Measurements from ENCODE around the gene OBSL1. TPM values are rescaled to one million over a fixed set of nuclear protein-coding genes. Genes with fewer than 3 reads are reported as not detected.
A peak's percentile ranks its signal among the peaks of the same experiment; 100 is the strongest.

The OBSL1 gene
- total RNA-seq, 1 experiment from 2014 or later = 56.2 TPM

DNA sequence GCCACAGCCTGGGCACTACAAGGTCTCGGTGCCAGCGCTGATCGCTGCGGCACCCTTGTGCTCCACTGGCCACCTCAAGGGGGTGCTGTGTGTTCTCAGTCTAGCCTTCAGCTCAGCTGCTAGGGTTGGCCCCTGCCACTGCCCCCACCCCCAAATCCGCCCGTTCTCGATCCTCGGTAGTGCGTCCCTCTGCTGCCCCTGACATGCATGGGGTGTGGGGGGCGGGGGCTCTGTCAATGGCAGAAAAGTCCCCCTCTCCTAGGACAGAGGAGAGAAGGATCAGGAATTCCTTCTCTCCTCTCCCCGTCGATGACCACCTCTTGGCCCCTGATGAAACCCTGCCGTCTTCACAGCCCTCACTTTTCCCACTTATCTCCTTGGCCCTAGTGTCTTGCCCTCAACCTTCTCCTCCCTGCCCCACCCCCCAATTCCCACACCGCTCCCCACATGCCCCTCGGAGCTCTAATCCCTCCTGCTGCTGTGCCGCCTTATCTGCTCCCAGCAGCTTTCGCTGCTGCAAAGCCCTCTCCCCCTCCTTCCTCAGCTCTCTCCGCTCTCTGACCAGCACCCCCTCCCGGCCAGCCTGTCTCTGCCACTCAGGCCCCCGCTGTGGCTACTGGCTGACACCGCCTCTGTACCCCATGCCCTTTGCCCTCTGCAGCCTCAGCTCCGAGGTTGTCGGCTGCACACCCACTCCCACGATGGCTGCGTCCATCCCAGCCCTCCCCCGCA is 61.4 kb downstream of the OBSL1 start:
- Mint-ChIP-seq H3K4me3 (ENCODE audit: unreplicated experiment) (peak overlapping the region; percentile 80), H3K9me3 (ENCODE audit: unreplicated experiment) (no peaks in the 10 kb centered on the region), H3K27ac (ENCODE audit: unreplicated experiment) (no peak overlapping the region), H3K27me3 (ENCODE audit: insufficient read depth, unreplicated experiment) (peaks cover 20% of the 10 kb centered on the region), H3K36me3 (ENCODE audit: insufficient read depth, unreplicated experiment) (no peaks in the 10 kb centered on the region), H3K4me1 (ENCODE audit: low read depth, unreplicated experiment) (peaks cover 18% of the 10 kb centered on the region)
- H3K4me1 ChIP-seq = peaks cover 12% of the 10 kb centered on the region
- intact Hi-C loops (cut with micrococcal nuclease; ENCODE audit: unreplicated experiment) = loop anchor here (1.0 kb wide), 3 partner anchors 11 to 20 kb away; partner anchors contain the start of gene GMPPA
- POLR2A ChIA-PET = interaction anchor here (0.6 to 1.3 kb wide), 3 partner anchors 11 to 111 kb away, joined by 3 to 10 read pairs (median 3); partner anchors contain the start of gene GMPPA
- H3K36me3 ChIP-seq (ENCODE audit: control insufficient read depth, insufficient read depth, low read length) = no peaks in the 10 kb centered on the region
- H3K9me3 ChIP-seq = no peaks in the 10 kb centered on the region
- peak overlapping the region; percentile 64 for H3K4me3 ChIP-seq (ENCODE audit: low read depth, low read length)
- BruUV-seq (replicated peaks) = no TSS peak
- H3K27me3 ChIP-seq (replicated peaks; ENCODE audit: control insufficient read depth, insufficient read depth, low read length) = peaks cover 5% of the 10 kb centered on the region; the same call in 1 of the 2 replicates
- peak; percentile 80 to 81 for DNase-seq
- TF ChIP-seq, protein P1, sequence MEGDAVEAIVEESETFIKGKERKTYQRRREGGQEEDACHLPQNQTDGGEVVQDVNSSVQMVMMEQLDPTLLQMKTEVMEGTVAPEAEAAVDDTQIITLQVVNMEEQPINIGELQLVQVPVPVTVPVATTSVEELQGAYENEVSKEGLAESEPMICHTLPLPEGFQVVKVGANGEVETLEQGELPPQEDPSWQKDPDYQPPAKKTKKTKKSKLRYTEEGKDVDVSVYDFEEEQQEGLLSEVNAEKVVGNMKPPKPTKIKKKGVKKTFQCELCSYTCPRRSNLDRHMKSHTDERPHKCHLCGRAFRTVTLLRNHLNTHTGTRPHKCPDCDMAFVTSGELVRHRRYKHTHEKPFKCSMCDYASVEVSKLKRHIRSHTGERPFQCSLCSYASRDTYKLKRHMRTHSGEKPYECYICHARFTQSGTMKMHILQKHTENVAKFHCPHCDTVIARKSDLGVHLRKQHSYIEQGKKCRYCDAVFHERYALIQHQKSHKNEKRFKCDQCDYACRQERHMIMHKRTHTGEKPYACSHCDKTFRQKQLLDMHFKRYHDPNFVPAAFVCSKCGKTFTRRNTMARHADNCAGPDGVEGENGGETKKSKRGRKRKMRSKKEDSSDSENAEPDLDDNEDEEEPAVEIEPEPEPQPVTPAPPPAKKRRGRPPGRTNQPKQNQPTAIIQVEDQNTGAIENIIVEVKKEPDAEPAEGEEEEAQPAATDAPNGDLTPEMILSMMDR (IDR thresholded peaks at IDR 0.05; ENCODE audit: insufficient read depth in 1 of 2, low read depth in 1 of 2, low read length in 1 of 2, severe bottlenecking in 1 of 2, unreplicated experiment in 1 of 2) = peak; percentile 68 to 90
- CTCF ChIA-PET = interaction anchor here (0.6 to 4.7 kb wide), 36 partner anchors 9 to 304 kb away, joined by 3 to 126 read pairs (median 4); partner anchors contain the start of genes CHPF, DNPEP, GMPPA and SPEG

DNA sequence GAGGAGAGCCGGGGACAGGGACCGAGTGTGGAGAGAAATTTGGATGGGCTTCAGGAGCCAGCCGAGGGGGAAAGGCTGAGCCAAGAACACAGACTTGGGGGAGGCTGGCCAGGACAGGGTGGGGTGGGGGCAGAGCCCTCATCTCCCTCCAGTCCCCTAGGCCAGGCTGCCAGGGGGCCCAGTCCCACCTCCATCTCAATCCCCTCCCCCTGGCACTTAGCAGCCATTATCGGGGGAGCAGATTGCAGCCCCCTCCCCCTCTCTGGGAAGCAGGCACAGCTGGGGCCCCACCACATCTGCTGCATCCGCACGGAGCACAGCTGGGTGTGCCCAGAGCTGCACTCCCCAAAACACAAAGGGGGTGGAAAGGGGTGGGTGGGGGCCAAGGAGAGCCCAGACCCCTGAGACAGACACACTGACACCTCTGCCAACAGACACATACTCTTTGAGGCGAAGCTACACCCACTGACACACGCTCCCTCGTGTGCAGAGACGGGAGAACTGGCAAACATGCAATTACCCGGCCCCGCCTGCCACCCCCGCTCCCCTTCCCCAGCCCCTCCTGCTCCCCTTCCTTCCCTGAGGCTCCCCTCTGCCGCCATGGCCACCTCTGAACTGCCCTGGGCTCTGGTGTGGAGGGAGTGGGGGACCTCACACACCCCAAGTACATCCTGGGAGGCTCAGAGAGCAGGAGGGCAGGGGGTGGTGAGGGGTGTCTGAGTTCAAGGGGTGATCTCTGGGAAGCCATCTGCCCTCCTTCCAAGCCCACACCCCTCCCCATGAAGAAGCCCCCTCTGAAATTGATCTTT is 62.2 kb downstream of the OBSL1 start:
- Mint-ChIP-seq H3K4me3 (ENCODE audit: unreplicated experiment) (peak overlapping the region; percentile 80), H3K27ac (ENCODE audit: unreplicated experiment) (no peak overlapping the region), H3K36me3 (ENCODE audit: insufficient read depth, unreplicated experiment) (no peaks in the 10 kb centered on the region), H3K27me3 (ENCODE audit: insufficient read depth, unreplicated experiment) (peaks cover 18% of the 10 kb centered on the region), H3K9me3 (ENCODE audit: unreplicated experiment) (no peaks in the 10 kb centered on the region), H3K4me1 (ENCODE audit: low read depth, unreplicated experiment) (peaks cover 16% of the 10 kb centered on the region)
- BruUV-seq (replicated peaks) = no TSS peak
- Histone ChIP-seq H3K36me3 (ENCODE audit: control insufficient read depth, insufficient read depth, low read length) (no peaks in the 10 kb centered on the region), H3K4me1 (peaks cover 9% of the 10 kb centered on the region), H3K9me3 (no peaks in the 10 kb centered on the region), H3K4me3 (ENCODE audit: low read depth, low read length) (peak overlapping the region; percentile 64), H3K27me3 (replicated peaks; ENCODE audit: control insufficient read depth, insufficient read depth, low read length) (peaks cover 5% of the 10 kb centered on the region; the same call in 1 of the 2 replicates)
- TF ChIP-seq, protein P1 (IDR thresholded peaks at IDR 0.05; ENCODE audit: insufficient read depth in 1 of 2, low read depth in 1 of 2, low read length in 1 of 2, severe bottlenecking in 1 of 2, unreplicated experiment in 1 of 2) = no peak
- no peak for DNase-seq
- ChIA-PET POLR2A (interaction anchor here (0.6 to 1.3 kb wide), 2 partner anchors 11 to 33 kb away, joined by 3 to 10 read pairs; partner anchors contain the start of gene GMPPA), CTCF (interaction anchor here (0.7 to 4.7 kb wide), 24 partner anchors 9 to 214 kb away, joined by 3 to 126 read pairs (median 6); partner anchors contain the start of genes CHPF, DNPEP, GMPPA and SPEG)
- intact Hi-C loops (cut with micrococcal nuclease; ENCODE audit: unreplicated experiment) = no loop called here

DNA sequence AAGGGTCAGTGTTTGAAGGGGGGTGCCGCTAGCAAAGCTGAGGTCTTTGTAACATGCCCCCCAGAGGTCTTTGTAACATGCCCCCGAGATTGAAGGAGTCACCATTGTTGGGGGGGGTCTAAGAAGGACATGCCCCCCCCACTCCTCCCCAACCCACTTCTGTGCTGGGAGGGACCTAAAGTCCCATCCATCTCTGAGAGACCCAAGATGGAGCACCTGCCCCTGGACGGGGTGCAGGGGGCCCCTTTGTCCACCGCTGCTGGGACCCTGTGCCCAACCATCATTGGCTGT is 63.0 kb downstream of the OBSL1 start:
- TF ChIP-seq, protein P1 (IDR thresholded peaks at IDR 0.05; ENCODE audit: insufficient read depth in 1 of 2, low read depth in 1 of 2, low read length in 1 of 2, severe bottlenecking in 1 of 2, unreplicated experiment in 1 of 2) = no peak
- BruUV-seq (replicated peaks) = no TSS peak
- H3K4me1 ChIP-seq = peaks cover 4% of the 10 kb centered on the region
- peaks cover 5% of the 10 kb centered on the region; the same call in 1 of the 2 replicates for H3K27me3 ChIP-seq (replicated peaks; ENCODE audit: control insufficient read depth, insufficient read depth, low read length)
- H3K4me3 ChIP-seq (ENCODE audit: low read depth, low read length) = no peak overlapping the region
- Mint-ChIP-seq H3K4me3 (ENCODE audit: unreplicated experiment) (no peak overlapping the region), H3K9me3 (ENCODE audit: unreplicated experiment) (no peaks in the 10 kb centered on the region), H3K36me3 (ENCODE audit: insufficient read depth, unreplicated experiment) (no peaks in the 10 kb centered on the region), H3K27ac (ENCODE audit: unreplicated experiment) (no peak overlapping the region), H3K27me3 (ENCODE audit: insufficient read depth, unreplicated experiment) (peaks cover 12% of the 10 kb centered on the region), H3K4me1 (ENCODE audit: low read depth, unreplicated experiment) (peaks cover 9% of the 10 kb centered on the region)
- CTCF ChIA-PET = interaction anchor here (1.6 to 3.4 kb wide), 3 partner anchors 9 to 22 kb away, joined by 10 to 126 read pairs (median 14); partner anchors contain the start of gene GMPPA
- H3K36me3 ChIP-seq (ENCODE audit: control insufficient read depth, insufficient read depth, low read length) = no peaks in the 10 kb centered on the region; the same call in 1 of the 2 replicates
- DNase-seq = no peak
- POLR2A ChIA-PET = no interaction called here
- no peaks in the 10 kb centered on the region for H3K9me3 ChIP-seq
- intact Hi-C loops (cut with micrococcal nuclease; ENCODE audit: unreplicated experiment) = no loop called here

All from Caco-2 (cell line).